HepG2 (cell line): ENCODE results near the gene ANKRD65. TPM values are rescaled to one million over a fixed set of nuclear protein-coding genes. Genes with fewer than 3 reads are reported as not detected.

Experiments used
- DNMT3B ChIP-seq: conservative IDR thresholded peaks from 2 replicates; pipeline ENCODE4 v1.6.1; 2016; ENCODE audit warnings: missing biosample characterization, control low read depth
- FOSL2 ChIP-seq: sonication (generic); formaldehyde crosslinking; IDR thresholded peaks from 2 replicates; pipeline ENCODE4 v1.4.0; 2020; ENCODE audit warnings: missing genetic modification reagents
- FOXC1 ChIP-seq: sonication (generic); formaldehyde crosslinking; IDR thresholded peaks from 2 replicates; pipeline ENCODE4 v1.8.0; 2022; ENCODE audit warnings: mild to moderate bottlenecking, missing genetic modification reagents, borderline replicate concordance
- GABPB1 ChIP-seq: IDR thresholded peaks from 2 replicates; pipeline ENCODE4 v1.6.1; 2016; ENCODE audit warnings: mild to moderate bottlenecking, missing genetic modification reagents, moderate library complexity, missing compliant biosample characterization
- GATA4 ChIP-seq: sonication (generic); IDR thresholded peaks from 2 replicates; pipeline ENCODE4 v1.6.1; 2016; ENCODE audit warnings: antibody characterized with exemption, low read depth, borderline replicate concordance
- GLI4 ChIP-seq: sonication (generic); formaldehyde crosslinking; IDR thresholded peaks from 2 replicates; pipeline ENCODE4 v1.5.1; 2020; ENCODE audit warnings: missing genetic modification reagents, mild to moderate bottlenecking, moderate library complexity, borderline replicate concordance
- GPN1 ChIP-seq: sonication (generic); formaldehyde crosslinking; IDR thresholded peaks from 2 replicates; pipeline ENCODE4 v1.5.1; 2020; ENCODE audit warnings: missing genetic modification reagents, borderline replicate concordance
- HHEX ChIP-seq: IDR thresholded peaks from 2 replicates; pipeline ENCODE4 v1.6.1; 2016; ENCODE audit warnings: control low read depth
- HOXA7 ChIP-seq: sonication (generic); formaldehyde crosslinking; IDR thresholded peaks from 2 replicates; pipeline ENCODE4 v1.8.1; 2022; ENCODE audit warnings: mild to moderate bottlenecking, missing genetic modification reagents, moderate library complexity
- MTF1 ChIP-seq: sonication (generic); formaldehyde crosslinking; IDR thresholded peaks from 2 replicates; pipeline ENCODE4 v1.5.0; 2020; ENCODE audit warnings: missing genetic modification reagents
- NFYB ChIP-seq: sonication (generic); formaldehyde crosslinking; IDR thresholded peaks from 2 replicates; pipeline ENCODE4 v1.4.0; 2020; ENCODE audit warnings: missing genetic modification reagents
- NKX3-1 ChIP-seq: sonication (generic); formaldehyde crosslinking; IDR thresholded peaks from 2 replicates; pipeline ENCODE4 v1.5.0; 2020; ENCODE audit warnings: missing genetic modification reagents
- NR2F6 ChIP-seq, 2 experiments: IDR thresholded peaks; 2 replicates each; pipeline ENCODE4 v1.6.1; 2016; ENCODE audit warnings: antibody characterized with exemption in 1 of 2, mild to moderate bottlenecking in 1 of 2
- ONECUT2 ChIP-seq: sonication (generic); formaldehyde crosslinking; IDR thresholded peaks from 2 replicates; pipeline ENCODE4 v1.4.0; 2020; ENCODE audit warnings: missing genetic modification reagents
- POLR2A ChIP-seq, 2 experiments: IDR thresholded peaks; 2 replicates each; pipeline ENCODE4 v1.6.1; 2011; ENCODE audit warnings: low read depth in 2 of 2, low read length in 2 of 2, mild to moderate bottlenecking in 1 of 2, moderate library complexity in 1 of 2; ENCODE audit not compliant: insufficient read depth in 1 of 2
- RARA ChIP-seq: IDR thresholded peaks from 2 replicates; pipeline ENCODE4 v1.6.1; 2016; ENCODE audit warnings: missing genetic modification reagents, missing compliant biosample characterization
- SAFB2 ChIP-seq: sonication (generic); formaldehyde crosslinking; IDR thresholded peaks from 2 replicates; pipeline ENCODE4 v1.5.1; 2020; ENCODE audit warnings: missing genetic modification reagents, low read depth, mild to moderate bottlenecking, borderline replicate concordance
- ZBTB39 ChIP-seq: sonication (generic); formaldehyde crosslinking; IDR thresholded peaks from 2 replicates; pipeline ENCODE4 v1.5.0; 2020; ENCODE audit warnings: missing genetic modification reagents
- ZNF121 ChIP-seq: sonication (generic); formaldehyde crosslinking; IDR thresholded peaks from 2 replicates; pipeline ENCODE4 v1.5.0; 2020; ENCODE audit warnings: mild to moderate bottlenecking, missing genetic modification reagents
- polyA plus RNA-seq, 8 experiments: library from polyadenylated mRNA; depleted of rRNA in 3 of 8; stranded (reverse) in 7 of 8; unstranded in 1 of 8; fragments of >200 nt; fragmentation: Illumina TruSeq in 4 of 8; extraction: Trizol in 4 of 8; gene quantifications; 2 replicates each; pipeline versions ENCODE4 v1.2.1 to v1.2.3, GENCODE V29; 2011 to 2016; ENCODE audit warnings: low read depth in 4 of 8, missing spikeins in 1 of 8, mixed read lengths in 1 of 8; ENCODE audit not compliant: insufficient read depth in 1 of 8
- total RNA-seq, 5 experiments: library from RNA; depleted of rRNA; stranded (reverse); fragments of >200 nt; fragmentation: Illumina TruSeq; extraction: Trizol; gene quantifications; 2 replicates each; pipeline ENCODE4 v1.2.3, GENCODE V29; 2016; ENCODE audit warnings: low read depth in 1 of 5
- TF ChIP-seq, protein P1 (sequence below): sonication (generic); formaldehyde crosslinking; IDR thresholded peaks from 2 replicates; pipeline ENCODE4 v1.5.0; 2020; ENCODE audit warnings: missing genetic modification reagents, mild to moderate bottlenecking, borderline replicate concordance
- TF ChIP-seq, protein P2 (sequence below): sonication (generic); formaldehyde crosslinking; IDR thresholded peaks from 2 replicates; pipeline ENCODE4 v1.8.1; 2023; ENCODE audit warnings: mild to moderate bottlenecking, inconsistent platforms, moderate library complexity, missing genetic modification reagents, borderline replicate concordance
- TF ChIP-seq, protein P3 (sequence below): sonication (generic); formaldehyde crosslinking; IDR thresholded peaks from 2 replicates; pipeline ENCODE4 v1.5.1; 2020; ENCODE audit warnings: mild to moderate bottlenecking, missing genetic modification reagents, borderline replicate concordance

ANKRD65 gene
- total and polyA plus RNA-seq, 2 of the 13 experiments (the other 11 are each of a cell fraction or from before 2014, with no cell fraction given) = 12.1 to 30.1 TPM

- TF ChIP-seq NR2F6 (IDR thresholded peaks at IDR 0.05) = peak; percentile 54; the same call in 1 of the 2 replicates
- peak; percentile 79 for TF ChIP-seq NR2F6 (CRISPR knock-in tag; IDR thresholded peaks at IDR 0.05)
- TF ChIP-seq NFYB (CRISPR knock-in tag) = no peak
- TF ChIP-seq POLR2A (IDR thresholded peaks at IDR 0.05; ENCODE audit: insufficient read depth in 1 of 2, low read depth in 2 of 2, low read length in 2 of 2) = no peak
- TF ChIP-seq FOXC1 = peak; percentile 55
- TF ChIP-seq HOXA7 (CRISPR knock-in tag) = no peak
- no peak for TF ChIP-seq HHEX
- TF ChIP-seq, protein P1, sequence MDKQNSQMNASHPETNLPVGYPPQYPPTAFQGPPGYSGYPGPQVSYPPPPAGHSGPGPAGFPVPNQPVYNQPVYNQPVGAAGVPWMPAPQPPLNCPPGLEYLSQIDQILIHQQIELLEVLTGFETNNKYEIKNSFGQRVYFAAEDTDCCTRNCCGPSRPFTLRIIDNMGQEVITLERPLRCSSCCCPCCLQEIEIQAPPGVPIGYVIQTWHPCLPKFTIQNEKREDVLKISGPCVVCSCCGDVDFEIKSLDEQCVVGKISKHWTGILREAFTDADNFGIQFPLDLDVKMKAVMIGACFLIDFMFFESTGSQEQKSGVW (CRISPR knock-in tag) = no peak
- no peak for TF ChIP-seq FOSL2 (CRISPR knock-in tag)
- no peak for TF ChIP-seq NKX3-1 (CRISPR knock-in tag)
- no peak for TF ChIP-seq ZBTB39 (CRISPR knock-in tag)
- 0 out of 2 replicates have a peak, but pooled peaks have one; percentile 50 for TF ChIP-seq DNMT3B (CRISPR knock-in tag)
- TF ChIP-seq, protein P2, sequence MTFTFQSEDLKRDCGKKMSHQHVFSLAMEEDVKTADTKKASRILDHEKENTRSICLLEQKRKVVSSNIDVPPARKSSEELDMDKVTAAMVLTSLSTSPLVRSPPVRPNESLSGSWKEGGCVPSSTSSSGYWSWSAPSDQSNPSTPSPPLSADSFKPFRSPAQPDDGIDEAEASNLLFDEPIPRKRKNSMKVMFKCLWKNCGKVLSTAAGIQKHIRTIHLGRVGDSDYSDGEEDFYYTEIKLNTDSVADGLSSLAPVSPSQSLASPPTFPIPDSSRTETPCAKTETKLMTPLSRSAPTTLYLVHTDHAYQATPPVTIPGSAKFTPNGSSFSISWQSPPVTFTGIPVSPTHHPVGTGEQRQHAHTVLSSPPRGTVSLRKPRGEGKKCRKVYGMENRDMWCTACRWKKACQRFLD (CRISPR knock-in tag) = no peak
- TF ChIP-seq GABPB1 = peak; percentile 78
- no peak for TF ChIP-seq GPN1 (CRISPR knock-in tag)
- TF ChIP-seq ZNF121 (CRISPR knock-in tag) = no peak
- TF ChIP-seq, protein P3, sequence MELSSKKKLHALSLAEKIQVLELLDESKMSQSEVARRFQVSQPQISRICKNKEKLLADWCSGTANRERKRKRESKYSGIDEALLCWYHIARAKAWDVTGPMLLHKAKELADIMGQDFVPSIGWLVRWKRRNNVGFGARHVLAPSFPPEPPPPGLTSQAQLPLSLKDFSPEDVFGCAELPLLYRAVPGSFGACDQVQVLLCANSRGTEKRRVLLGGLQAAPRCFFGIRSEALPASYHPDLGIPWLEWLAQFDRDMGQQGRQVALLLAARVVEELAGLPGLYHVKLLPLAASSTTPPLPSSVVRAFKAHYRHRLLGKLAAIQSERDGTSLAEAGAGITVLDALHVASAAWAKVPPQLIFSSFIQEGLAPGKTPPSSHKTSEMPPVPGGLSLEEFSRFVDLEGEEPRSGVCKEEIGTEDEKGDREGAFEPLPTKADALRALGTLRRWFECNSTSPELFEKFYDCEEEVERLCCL (CRISPR knock-in tag) = no peak
- TF ChIP-seq MTF1 (CRISPR knock-in tag) = no peak
- TF ChIP-seq RARA (CRISPR knock-in tag) = peak; percentile 79
- no peak for TF ChIP-seq SAFB2 (CRISPR knock-in tag)
- no peak for TF ChIP-seq GATA4
- no peak for TF ChIP-seq GLI4 (CRISPR knock-in tag)
- no peak for TF ChIP-seq ONECUT2 (CRISPR knock-in tag)
Measured at GRCh38 chr1:1441002-1441888, 20.2 kb upstream of the ANKRD65 start (continued).
